ENCODE measurements around the gene ACSL1.

Gene ACSL1

DNA sequence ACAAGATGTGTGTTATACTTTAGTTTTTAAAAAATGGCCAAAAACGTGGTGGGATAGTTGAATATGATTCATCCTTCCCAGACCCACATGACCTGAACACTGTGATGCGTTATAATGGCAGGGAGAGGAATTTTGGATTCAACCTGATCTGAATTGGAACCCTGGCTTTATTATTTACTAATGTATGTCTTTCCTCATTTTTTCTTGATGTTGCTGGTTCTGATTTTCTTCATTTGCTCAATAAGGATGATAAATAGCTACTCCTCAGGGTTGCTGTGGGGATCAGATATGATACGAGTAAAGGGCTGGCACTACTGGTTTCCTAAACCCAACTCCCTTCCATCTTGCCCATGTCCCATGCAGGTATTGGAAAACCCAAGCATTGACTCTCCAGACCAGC lies 24.2 kb upstream of the ACSL1 start:
- TF ChIP-seq GATA2 (IDR thresholded peaks at IDR 0.05; ENCODE audit: low read depth, low read length) = no peak
- TF ChIP-seq GATA3 (IDR thresholded peaks at IDR 0.05; ENCODE audit: low read depth, low read length) = no peak

DNA sequence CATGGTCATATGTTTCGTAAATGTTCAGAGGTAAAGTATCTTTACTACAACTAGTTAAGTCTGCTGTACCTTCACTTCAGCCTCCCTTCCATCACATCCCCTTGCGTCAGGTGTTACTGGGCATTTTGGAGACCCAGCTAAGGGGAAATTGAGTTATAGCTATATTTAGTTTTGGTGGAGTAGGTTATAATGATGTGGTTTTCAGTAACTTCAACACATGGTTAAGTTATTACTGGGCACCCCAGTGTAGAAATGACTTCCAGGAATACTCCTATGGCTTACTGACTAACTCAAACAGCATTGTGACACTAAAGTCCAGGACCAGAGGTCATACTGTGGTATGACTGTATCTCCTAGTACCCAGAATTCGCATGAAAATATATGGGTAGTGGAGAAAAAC lies 23.4 kb upstream of the ACSL1 start:
- TF ChIP-seq GATA2 (IDR thresholded peaks at IDR 0.05; ENCODE audit: low read depth, low read length) (no peak), GATA3 (IDR thresholded peaks at IDR 0.05; ENCODE audit: low read depth, low read length) (no peak)

DNA sequence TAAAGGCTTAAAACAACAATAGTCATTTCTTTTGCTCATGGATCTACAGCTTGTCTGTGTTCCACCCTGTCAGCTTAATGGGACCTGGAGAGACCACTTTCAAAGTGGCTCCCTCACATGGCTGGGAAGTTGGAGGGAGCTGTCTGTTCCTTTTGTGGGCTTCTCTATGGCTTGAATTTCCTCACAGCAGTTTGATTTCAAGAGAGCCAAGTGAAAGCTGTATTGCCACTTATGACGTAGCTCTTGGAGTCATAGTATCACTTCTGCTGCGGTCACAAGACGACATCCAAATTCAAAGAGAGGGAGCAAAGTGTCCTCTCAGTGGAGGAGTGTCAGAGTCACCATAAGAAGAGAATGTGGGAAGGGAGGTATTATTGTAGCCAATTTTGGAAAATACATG lies 22.7 kb upstream of the ACSL1 start:
- TF ChIP-seq GATA3 (IDR thresholded peaks at IDR 0.05; ENCODE audit: low read depth, low read length) (no peak), GATA2 (IDR thresholded peaks at IDR 0.05; ENCODE audit: low read depth, low read length) (no peak)

DNA sequence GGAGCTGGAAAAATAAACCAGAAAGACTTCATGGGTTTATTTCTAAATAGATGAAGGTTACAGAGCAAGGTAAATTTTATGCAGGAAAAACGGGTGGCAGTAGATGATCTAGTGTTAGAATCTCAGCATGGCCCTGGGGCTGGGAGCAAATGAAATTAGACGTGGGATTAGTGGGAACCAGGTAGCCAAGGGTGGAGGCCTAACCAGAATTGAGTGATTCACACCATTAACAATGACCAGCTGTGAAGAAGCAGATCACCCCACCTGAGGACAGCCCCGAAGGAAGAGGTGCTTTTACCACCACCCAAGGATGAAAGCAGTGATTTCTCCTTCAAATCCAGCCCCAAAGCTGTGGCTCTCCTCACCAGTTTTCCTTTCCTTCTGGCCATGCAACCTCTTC lies 20.8 kb upstream of the ACSL1 start:
- no peak for TF ChIP-seq GATA2 (IDR thresholded peaks at IDR 0.05; ENCODE audit: low read depth, low read length)
- TF ChIP-seq GATA3 (IDR thresholded peaks at IDR 0.05; ENCODE audit: low read depth, low read length) = no peak

DNA sequence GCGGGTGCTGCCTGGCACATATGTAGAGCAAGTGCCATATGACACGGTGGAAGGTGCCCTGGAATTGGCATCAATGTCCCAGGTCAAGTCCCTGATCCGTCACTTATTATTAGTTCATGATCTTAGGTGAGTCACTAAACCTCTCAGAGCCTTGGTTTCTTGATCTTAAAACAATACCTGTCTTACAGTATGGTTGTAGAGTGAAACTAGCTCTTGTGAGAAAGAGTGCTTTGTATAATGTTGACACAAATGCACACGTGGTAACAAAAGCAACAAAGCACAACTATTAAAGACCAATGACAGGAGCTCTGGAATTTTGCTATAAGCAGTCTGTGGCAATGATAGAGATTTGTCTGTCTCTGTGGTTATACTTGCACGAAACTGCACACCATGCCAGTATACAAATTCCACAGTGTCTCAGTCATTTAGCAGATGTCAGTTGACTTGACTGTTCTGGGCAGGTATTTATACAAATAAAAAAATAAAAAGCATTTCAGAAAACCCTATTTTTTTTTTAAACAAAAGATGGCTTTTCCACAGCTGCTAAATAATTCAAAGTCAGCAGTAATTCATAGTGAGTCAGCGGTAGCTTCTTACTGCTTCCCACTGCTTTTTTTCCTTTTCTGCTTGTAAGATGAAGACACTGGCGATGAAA lies 19.7 kb upstream of the ACSL1 start:
- TF ChIP-seq GATA3 (IDR thresholded peaks at IDR 0.05; ENCODE audit: low read depth, low read length) = no peak
- no peak for TF ChIP-seq GATA2 (IDR thresholded peaks at IDR 0.05; ENCODE audit: low read depth, low read length)

DNA sequence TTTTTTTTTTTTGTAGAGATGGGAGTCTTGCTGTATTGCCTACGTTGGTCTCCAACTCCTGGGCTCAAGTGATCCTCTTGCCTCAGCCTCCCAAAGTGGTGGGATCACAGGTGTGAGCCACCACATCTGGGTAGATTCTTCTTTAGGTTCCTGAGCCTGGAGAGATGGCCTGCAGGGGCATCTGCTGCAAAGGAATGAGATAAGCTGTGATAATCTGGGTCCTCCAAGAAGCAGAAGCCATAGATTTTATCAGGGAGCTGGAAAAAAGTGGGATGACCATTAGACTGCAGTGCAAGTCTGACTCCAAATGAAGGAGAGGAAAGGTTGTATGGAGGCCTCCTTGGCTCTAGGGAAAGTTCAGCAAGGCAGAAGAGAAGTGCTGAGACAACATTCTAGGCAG lies 19.0 kb upstream of the ACSL1 start:
- TF ChIP-seq GATA3 (IDR thresholded peaks at IDR 0.05; ENCODE audit: low read depth, low read length) = no peak
- no peak for TF ChIP-seq GATA2 (IDR thresholded peaks at IDR 0.05; ENCODE audit: low read depth, low read length)

DNA sequence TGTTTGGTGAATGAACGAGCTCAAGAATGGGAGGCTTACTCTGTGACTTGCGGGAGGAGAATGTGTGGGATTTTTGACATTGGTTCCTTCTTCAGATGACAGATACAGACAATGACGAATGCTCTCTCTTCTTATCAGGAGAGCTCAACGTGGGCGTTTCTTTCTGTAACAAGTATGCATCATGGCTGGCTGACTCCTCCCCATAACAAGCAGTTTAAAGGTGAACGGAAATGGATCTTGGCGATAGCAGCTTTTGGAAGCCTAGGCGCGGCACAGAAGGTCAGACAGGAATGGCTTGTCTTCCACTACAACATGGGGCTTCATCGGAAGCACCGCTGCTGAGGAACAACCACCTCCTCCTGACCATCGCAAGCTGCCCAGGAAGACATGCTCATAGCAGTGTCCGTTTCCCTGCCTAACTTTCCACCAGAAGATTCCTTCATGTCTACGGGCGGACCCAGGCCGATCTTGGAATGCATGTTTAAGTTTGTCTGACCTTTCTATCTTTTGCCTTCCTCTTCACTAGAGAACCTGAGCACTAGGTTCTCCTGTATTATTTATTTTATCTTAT lies 18.3 kb upstream of the ACSL1 start:
- TF ChIP-seq GATA2 (IDR thresholded peaks at IDR 0.05; ENCODE audit: low read depth, low read length) = no peak
- TF ChIP-seq GATA3 (IDR thresholded peaks at IDR 0.05; ENCODE audit: low read depth, low read length) = no peak

DNA sequence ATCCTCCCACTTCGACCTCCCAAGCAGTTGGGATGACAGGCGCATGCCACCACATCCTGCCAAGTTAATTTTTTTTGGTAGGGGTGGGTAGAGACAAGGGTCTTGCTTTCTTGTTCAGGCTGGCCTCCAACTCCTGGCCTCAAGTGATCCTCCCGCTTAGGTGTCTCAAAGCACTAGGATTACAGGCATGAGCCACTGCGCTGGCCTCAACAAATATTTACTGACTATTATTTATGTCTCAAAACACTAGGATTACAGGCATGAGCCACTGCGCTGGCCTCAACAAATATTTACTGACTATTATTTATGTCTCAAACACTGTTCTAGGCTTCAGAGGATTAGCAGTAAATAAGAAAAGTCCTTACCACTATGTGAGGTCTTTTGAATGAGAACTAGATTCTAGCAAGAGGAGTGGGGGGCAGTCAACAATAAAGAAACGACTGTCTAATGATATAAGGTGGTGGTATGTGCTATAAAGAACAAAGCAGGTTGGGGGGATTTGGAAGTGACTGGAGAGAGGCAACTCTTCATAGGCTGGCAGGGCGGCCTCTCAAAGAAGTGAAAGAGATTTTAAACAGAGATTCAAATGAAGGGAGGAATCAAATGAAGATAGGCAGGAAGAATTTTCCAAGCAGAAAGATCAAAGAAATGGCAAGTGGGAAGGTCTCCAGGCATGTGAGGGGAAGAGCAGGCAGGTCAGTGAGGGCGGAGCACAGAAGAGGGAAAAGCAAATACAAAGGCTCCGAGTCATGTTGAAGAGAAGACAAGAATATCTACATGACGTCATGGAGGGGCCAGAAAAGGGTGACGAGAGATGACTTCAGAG lies 12.7 kb upstream of the ACSL1 start:
- TF ChIP-seq GATA2 (IDR thresholded peaks at IDR 0.05; ENCODE audit: low read depth, low read length) (no peak), GATA3 (IDR thresholded peaks at IDR 0.05; ENCODE audit: low read depth, low read length) (no peak)

DNA sequence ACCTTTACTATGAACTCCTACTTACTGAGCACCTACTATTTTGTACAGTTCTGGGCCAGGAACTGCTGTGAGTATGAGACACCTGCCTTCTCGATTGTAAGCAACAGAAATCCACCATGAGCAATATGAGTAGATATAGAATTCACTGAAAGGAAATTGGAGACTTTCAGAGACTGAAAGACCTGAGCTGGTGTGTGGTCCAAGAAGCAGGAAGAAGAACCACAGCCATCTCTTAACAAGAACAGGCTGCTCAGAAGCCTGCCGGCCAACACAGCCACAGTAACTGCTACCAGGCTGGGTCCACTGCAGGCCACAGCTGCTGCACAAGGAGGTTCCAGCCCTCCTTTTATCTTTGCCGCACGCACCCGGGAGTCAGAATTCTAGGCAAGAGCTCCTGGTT lies 10.8 kb upstream of the ACSL1 start:
- TF ChIP-seq GATA3 (IDR thresholded peaks at IDR 0.05; ENCODE audit: low read depth, low read length) = no peak

DNA sequence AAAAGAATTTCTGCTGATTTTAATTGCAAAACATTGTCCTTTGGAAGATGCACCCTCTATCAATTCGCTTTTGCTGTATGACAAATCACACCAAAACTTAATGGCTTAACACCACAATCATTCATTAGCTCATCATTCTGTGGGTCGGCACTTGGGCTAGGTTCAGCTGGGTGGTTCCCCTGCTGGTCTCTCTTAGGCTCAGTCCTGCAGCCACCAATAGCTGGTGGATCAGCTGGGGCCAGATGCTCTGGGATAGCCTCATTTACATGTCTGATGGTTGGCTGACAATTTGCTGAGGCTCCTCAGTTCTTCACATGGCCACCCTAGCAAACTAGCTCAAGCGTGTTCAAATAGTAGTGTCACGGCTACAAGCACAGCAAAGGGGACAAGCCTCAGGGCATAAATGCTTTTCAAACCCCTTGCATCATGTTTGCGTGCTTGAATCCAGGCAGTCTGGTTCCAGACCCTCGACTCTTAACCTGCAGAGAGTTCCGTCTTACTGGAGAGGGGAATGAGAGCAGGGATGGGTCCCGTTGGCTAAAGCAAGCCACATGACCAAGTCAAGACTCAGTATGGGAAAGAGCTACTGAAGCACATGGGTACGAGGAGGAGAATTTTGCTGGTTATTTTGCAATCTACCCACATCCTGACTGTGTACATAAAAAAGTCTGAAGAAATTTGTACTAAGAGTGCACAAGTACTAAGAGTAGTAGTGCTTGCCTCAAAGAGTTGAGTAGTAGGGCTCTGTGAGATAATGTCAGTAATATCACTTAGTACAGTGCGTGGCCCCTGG lies 7.5 kb upstream of the ACSL1 start:
- TF ChIP-seq GATA3 (IDR thresholded peaks at IDR 0.05; ENCODE audit: low read depth, low read length) = no peak
- no peak for TF ChIP-seq GATA2 (IDR thresholded peaks at IDR 0.05; ENCODE audit: low read depth, low read length)

DNA sequence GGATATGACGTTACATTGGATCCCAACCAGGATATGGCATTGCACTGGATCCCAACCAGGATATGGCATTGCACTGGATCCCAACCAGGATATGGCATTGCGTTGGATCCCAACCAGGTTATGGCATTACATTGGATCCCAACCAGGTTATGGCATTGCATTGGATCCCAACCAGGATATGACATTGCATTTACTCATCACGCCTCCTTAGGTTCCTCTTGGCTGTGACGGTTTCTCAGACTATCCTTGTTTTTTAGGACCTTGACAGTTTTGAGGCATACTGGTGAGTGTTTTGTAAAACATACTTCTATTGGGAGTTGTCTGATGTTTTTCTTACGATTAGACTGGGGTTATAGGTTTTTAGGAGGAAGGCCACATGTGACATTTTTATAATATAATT lies 5.4 kb upstream of the ACSL1 start:
- TF ChIP-seq GATA3 (IDR thresholded peaks at IDR 0.05; ENCODE audit: low read depth, low read length) (no peak), GATA2 (IDR thresholded peaks at IDR 0.05; ENCODE audit: low read depth, low read length) (no peak)

DNA sequence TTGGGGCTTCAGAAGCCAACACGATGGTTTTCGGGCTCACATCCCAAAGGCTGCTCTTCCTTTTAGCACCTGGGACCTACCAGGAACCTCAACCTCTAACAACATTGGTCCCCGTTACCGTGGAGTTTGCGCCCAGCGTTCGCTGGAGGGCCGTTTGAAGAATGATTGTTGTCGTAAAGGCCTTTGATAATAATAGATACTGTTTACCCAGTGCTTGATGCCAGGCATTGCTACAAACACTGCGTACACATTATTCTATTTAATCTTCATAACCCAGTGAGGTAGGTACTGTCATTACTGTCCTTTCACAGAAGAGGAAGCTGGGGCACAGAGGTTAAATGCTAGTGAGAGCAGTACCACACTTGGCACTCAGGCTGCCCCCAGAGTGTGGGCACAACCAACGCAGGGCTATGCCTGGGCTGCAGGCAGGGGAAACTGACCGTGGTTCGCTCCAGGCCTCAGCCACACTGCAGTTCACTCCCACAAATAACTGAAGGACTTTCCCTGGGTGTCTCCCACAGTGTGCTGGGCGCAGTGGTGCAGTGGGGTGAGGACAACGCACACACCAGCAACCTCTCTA lies 1.0 kb upstream of the ACSL1 start:
- TF ChIP-seq GATA2 (IDR thresholded peaks at IDR 0.05; ENCODE audit: low read depth, low read length) (no peak), GATA3 (IDR thresholded peaks at IDR 0.05; ENCODE audit: low read depth, low read length) (no peak)

DNA sequence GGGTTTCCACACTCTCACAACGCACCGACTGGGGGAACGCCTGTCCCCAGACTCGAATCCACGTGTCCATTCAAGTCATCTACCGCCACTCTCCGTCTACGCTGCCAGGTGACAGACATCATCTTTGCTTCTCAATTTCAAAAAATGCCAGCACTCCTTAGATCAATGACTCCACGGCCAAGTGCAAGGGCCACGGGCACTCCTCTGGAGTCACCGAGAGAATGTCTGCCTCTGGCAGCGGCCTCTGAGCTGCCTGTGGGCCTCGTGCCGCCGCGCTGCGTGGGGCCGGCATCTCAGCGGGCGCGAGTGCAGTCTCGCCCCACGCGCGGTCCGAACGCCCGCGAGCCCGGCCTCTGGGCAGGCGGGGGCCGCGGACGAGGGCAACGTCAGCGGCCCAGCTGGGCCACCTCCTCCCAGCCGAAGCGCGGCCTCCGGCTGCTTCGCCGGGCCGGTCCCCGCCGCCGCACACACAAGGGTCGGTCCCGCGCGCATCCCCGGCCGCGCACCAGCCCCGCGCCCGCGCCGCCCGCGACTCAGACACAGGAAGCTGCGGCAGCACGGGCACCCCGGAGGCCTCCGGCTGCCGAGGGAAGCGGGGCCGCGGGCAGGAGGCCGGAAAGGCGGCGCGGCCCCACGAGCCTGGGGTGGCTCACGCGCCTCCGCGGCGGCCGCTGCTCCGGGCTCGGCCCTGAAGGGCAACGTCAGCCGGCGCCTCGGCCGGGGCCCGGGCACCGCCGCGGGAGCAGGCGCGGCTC lies 450 bp downstream of the ACSL1 start:
- TF ChIP-seq GATA2 (IDR thresholded peaks at IDR 0.05; ENCODE audit: low read depth, low read length) (no peak), GATA3 (IDR thresholded peaks at IDR 0.05; ENCODE audit: low read depth, low read length) (no peak)
